Cerebellar nuclear complex (tissue), 1 donor: ENCODE data around the gene TBXT.
"Not testable (repeated sequence)": the region's sequence is repeated elsewhere in the genome, so short reads cannot be mapped to it uniquely, and the experiment has no call there.

ENCODE experiments used
- DNase-seq, 2 experiments: peaks; one replicate each; lab custom pipeline; 2025; lab: John Stamatoyannopoulos, UW

Gene TBXT

DNA sequence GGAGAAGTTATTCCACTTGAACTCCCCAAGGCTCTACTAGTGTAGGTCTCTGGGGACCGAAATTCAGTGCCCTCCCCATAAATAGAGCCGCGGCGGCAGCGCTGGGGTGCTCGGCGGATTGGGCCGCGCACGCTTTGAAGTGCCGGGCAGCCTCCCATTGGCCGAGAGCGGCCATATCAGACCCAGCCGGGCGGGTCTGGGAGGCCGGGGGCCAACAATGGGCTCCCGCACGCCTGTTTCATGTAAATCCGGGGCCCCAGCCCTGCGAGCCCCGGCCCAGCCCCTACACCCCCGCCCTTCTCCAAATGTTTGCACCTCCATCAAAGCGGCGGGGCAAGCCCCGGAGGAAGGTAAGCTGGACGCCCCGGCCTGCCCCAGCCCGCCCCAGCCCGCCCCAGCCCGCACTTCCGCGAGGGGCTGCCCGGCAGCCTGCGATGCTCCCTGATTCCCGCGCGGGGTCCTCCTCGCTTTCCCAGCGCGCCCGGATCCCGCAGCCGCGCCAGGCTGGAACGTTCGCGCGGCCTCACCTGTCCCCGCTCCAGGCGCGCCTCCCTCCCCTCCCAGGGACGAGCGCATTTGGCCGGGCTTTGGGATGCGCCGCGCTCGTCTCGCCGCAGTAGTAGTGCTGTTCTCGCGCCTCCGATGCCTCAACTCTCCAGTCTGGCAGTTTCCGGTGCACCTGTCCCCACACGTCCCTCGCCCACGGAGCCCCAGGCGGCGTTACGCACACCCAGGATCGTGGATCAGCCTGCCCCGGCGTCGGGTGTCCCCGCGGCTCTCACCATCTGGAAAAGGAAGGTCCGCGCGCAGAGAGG is at the start of gene TBXT:
Gene TBXT (minus strand): TSS at position 51 of the 815 bp plus-strand sequence. CDS start 260 bp downstream, outside the sequence.
- DNase-seq = no peak

GRCh38 chr6:166207284-166207561 is 39.6 kb upstream of the TBXT start:
- DNase-seq = no peak

- no peak for DNase-seq
Measured at GRCh38 chr6:166206510-166207283, 39.0 kb upstream of the TBXT start.

DNA sequence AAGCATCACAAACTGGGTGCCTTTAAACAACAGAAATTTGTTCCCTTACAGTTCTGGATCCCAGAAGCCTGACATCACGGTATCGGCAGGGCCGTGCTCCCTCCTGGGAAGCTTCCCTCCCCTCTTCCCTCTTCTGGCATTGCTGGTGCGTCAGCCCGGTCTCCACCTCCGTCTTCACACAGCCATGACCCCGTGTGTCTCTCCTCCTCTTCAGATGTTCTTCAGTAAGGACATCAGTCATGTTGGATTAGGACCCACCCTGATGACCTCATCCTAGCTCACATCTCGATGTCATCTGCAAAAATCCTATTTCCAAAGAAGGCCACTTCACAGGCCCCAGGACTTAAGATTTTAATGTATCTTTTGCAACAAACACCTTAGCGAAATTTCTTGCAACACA is 38.4 kb upstream of the TBXT start:
- no peak for DNase-seq

- DNase-seq = no peak
Measured at GRCh38 chr6:166204852-166205650, 37.4 kb upstream of the TBXT start.

GRCh38 chr6:166203641-166204222 is 36.1 kb upstream of the TBXT start:
- no peak for DNase-seq

GRCh38 chr6:166203003-166203640 is 35.5 kb upstream of the TBXT start:
- no peak for DNase-seq

GRCh38 chr6:166202321-166202733 is 34.7 kb upstream of the TBXT start:
- DNase-seq = no peak

DNA sequence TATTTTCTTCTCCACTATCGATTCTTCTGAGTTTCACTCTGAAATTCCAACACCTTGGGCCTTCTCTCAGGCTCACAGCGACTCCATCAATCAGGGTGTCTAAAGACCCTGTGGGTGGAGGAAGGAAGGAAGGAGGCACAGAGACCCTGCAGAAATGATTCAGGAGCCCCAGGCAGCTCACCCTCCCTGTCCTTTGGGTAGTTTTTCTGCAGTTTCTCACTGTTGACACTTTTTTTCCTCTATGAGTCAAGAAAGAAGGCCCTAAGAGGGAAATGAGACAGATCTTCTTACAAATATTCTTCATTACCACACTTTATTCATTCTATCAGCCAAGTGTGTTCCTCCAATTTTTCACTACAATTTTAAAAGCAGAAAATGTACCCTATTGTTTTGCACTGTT is 34.2 kb upstream of the TBXT start:
- no peak for DNase-seq

DNA sequence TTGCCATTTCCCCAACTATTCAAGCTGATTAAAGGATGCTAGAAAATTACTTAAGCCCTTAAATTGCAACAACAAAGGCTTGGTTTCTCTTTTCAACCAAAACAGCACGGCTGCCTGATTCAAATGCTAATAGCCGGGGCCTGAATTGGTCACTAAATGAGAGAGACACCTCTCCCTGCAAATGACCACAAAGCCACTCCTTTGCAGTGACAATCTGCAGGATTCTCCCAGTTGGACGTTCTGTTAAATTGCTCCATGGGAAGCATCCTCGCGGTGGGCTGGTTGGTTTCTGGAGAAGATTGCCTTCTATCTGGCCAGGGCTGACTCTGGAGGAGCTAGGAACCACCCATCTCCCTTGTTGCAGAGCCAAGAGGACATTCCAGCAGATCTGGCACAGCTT is 29.7 kb upstream of the TBXT start:
- no peak for DNase-seq

- no peak for DNase-seq
Measured at GRCh38 chr6:166195860-166196238, 28.2 kb upstream of the TBXT start.

- DNase-seq = no peak
Measured at GRCh38 chr6:166194914-166195859, 27.5 kb upstream of the TBXT start.

- no peak for DNase-seq
Measured at GRCh38 chr6:166192557-166192956, 24.9 kb upstream of the TBXT start.

GRCh38 chr6:166192136-166192535 is 24.5 kb upstream of the TBXT start:
- no peak for DNase-seq

DNA sequence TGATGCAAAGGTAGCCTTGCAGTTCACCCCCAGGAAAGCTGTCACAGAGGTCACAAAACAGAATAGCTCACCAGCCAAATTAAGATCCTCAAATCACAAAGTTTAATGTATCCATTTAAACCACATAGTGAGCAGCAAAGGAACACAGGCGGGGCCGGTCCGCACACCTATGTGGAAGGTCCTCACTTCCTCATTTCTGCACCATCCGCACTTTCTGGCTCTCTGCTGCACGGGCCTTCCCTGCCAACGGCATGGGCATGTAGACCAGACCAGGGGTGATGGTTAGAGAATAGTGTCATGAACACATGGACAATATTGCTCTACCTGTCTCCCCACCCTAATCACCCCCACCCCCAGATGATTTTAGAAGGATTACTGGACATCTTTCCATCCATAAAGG is 12.1 kb upstream of the TBXT start:
- DNase-seq = no peak

GRCh38 chr6:166176106-166176505 is 8.5 kb upstream of the TBXT start:
- DNase-seq = no peak

- not testable (repeated sequence) for DNase-seq
Measured at GRCh38 chr6:166175093-166175492, 7.4 kb upstream of the TBXT start.

DNA sequence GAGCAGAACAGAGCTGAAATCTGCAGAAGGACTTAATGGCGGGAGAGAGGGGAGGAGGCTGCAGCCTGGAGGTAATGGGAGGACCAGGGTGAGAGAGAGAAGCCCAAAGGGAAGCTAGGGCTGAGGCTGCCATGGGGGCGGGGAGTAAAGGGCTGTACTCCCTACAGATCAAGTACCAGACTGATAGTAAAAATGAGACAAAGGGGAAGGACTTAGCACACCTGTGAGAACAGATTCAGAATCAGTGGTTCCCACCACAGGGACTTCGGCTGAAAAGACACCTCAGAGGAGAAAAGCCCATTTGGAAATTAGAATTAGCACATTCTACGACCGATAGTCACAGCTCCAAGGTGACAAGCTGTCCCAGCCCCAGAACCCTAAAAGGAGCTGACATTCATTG is 6.4 kb upstream of the TBXT start:
- DNase-seq = no peak

GRCh38 chr6:166173281-166173951 is 5.8 kb upstream of the TBXT start:
- no peak for DNase-seq

GRCh38 chr6:166172546-166172945 is 4.9 kb upstream of the TBXT start:
- no peak for DNase-seq
